HEK293 (cell line): ENCODE results near the gene PKIB.
"Not testable (repeated sequence)": the region's sequence is repeated elsewhere in the genome, so short reads cannot be mapped to it uniquely, and the experiment has no call there.

ENCODE experiments used
- CTCF ChIA-PET: fragments of 350-600 bp; formaldehyde crosslinking; extraction: SDS; loops from one replicate; lab custom pipeline; 2021; ENCODE audit warnings: antibody characterized with exemption; lab: Yijun Ruan, JAX
- POLR2A ChIA-PET: fragments of 300-600 bp; formaldehyde crosslinking; extraction: SDS; loops from one replicate; lab custom pipeline; 2020; ENCODE audit warnings: antibody characterized with exemption, inconsistent platforms; lab: Yijun Ruan, JAX
- H3K27ac ChIP-seq: fragments of 200-500 bp; sonication (Bioruptor generic); 2 replicates; pipeline ENCODE4 v1.5.1; 2014; ENCODE audit warnings: low read depth, low read length, control low read depth, inconsistent platforms; ENCODE audit errors: extremely low read depth
- H3K36me3 ChIP-seq, 2 experiments: fragments of 200-500 bp in 1 of 2; sonication (Bioruptor generic) in 1 of 2; 1 replicate in 1 of 2; 2 replicates in 1 of 2; pipeline ENCODE4 v1.5.1; 2014 to 2017; ENCODE audit warnings: inconsistent platforms in 2 of 2, low read length in 2 of 2; ENCODE audit not compliant: control insufficient read depth in 2 of 2, insufficient read depth in 1 of 2
- H3K4me1 ChIP-seq: fragments of 200-500 bp; sonication (Bioruptor generic); 2 replicates; pipeline ENCODE4 v1.5.1; 2014; ENCODE audit warnings: mild to moderate bottlenecking, low read length, inconsistent platforms; ENCODE audit not compliant: control insufficient read depth, insufficient read depth
- H3K4me3 ChIP-seq: 2 replicates; pipeline ENCODE4 v1.5.1; 2011; ENCODE audit warnings: low read depth, mild to moderate bottlenecking, control low read depth, low read length, moderate library complexity
- H3K9me3 ChIP-seq: fragments of 200-500 bp; sonication (Bioruptor generic); 2 replicates; pipeline ENCODE4 v1.5.1; 2014; ENCODE audit warnings: low read depth, low read length, inconsistent platforms; ENCODE audit not compliant: control insufficient read depth, insufficient read depth
- BCL11A ChIP-seq: fragments of 450-650 bp; formaldehyde crosslinking; IDR thresholded peaks from 2 replicates; pipeline ENCODE4 v1.5.1; 2016; ENCODE audit warnings: low read depth, missing biosample characterization, missing genetic modification characterization
- WT1 ChIP-seq: fragments of 450-650 bp; formaldehyde crosslinking; IDR thresholded peaks from 2 replicates; pipeline ENCODE4 v1.5.1; 2016; ENCODE audit warnings: missing biosample characterization, missing genetic modification characterization
- ZBTB7A ChIP-seq: fragments of 450-650 bp; formaldehyde crosslinking; IDR thresholded peaks from 2 replicates; pipeline ENCODE4 v1.5.1; 2016; ENCODE audit warnings: low read depth, missing biosample characterization, missing genetic modification characterization
- ZBTB8A ChIP-seq: fragments of 450-650 bp; formaldehyde crosslinking; IDR thresholded peaks from 2 replicates; pipeline ENCODE4 v1.5.1; 2016; ENCODE audit warnings: missing biosample characterization, missing genetic modification characterization
- ZFP69B ChIP-seq: fragments of 450-650 bp; formaldehyde crosslinking; IDR thresholded peaks from 2 replicates; pipeline ENCODE4 v1.5.1; 2016; ENCODE audit warnings: missing biosample characterization, missing genetic modification characterization
- ZNF10 ChIP-seq: fragments of 450-650 bp; formaldehyde crosslinking; IDR thresholded peaks from 2 replicates; pipeline ENCODE4 v1.5.1; 2017; ENCODE audit warnings: missing biosample characterization, missing genetic modification characterization
- ZNF132 ChIP-seq: fragments of 450-650 bp; formaldehyde crosslinking; IDR thresholded peaks from 2 replicates; pipeline ENCODE4 v1.5.1; 2017; ENCODE audit warnings: missing biosample characterization, missing genetic modification characterization, borderline replicate concordance
- ZNF133 ChIP-seq: fragments of 450-650 bp; formaldehyde crosslinking; IDR thresholded peaks from 2 replicates; pipeline ENCODE4 v1.5.1; 2016; ENCODE audit warnings: missing biosample characterization, missing genetic modification characterization
- ZNF24 ChIP-seq: fragments of 450-650 bp; formaldehyde crosslinking; IDR thresholded peaks from 2 replicates; pipeline ENCODE4 v1.5.1; 2016; ENCODE audit warnings: missing biosample characterization, missing genetic modification characterization
- ZNF266 ChIP-seq: fragments of 450-650 bp; formaldehyde crosslinking; IDR thresholded peaks from 2 replicates; pipeline ENCODE4 v1.5.1; 2016; ENCODE audit warnings: missing biosample characterization, missing genetic modification characterization, low read depth
- ZNF311 ChIP-seq: fragments of 450-650 bp; formaldehyde crosslinking; IDR thresholded peaks from 2 replicates; pipeline ENCODE4 v1.5.1; 2017; ENCODE audit warnings: missing biosample characterization, missing genetic modification characterization, borderline replicate concordance
- ZNF549 ChIP-seq: fragments of 450-650 bp; IDR thresholded peaks from 2 replicates; pipeline ENCODE4 v1.5.1; 2018; ENCODE audit warnings: missing biosample characterization, missing genetic modification characterization, mild to moderate bottlenecking, inconsistent platforms, moderate library complexity
- ZNF555 ChIP-seq: fragments of 450-650 bp; formaldehyde crosslinking; conservative IDR thresholded peaks from 2 replicates; pipeline ENCODE4 v1.5.1; 2017; ENCODE audit warnings: missing biosample characterization, mild to moderate bottlenecking, missing genetic modification characterization, inconsistent platforms
- ZNF837 ChIP-seq: fragments of 450-650 bp; formaldehyde crosslinking; IDR thresholded peaks from 2 replicates; pipeline ENCODE4 v1.5.1; 2016; ENCODE audit warnings: missing biosample characterization, missing genetic modification characterization
- TF ChIP-seq, protein P1 (sequence below): fragments of 450-650 bp; formaldehyde crosslinking; IDR thresholded peaks from 2 replicates; pipeline ENCODE4 v1.5.1; 2017; ENCODE audit warnings: missing biosample characterization, missing genetic modification characterization
- TF ChIP-seq, protein P2 (sequence below): fragments of 450-650 bp; formaldehyde crosslinking; IDR thresholded peaks from 2 replicates; pipeline ENCODE4 v1.5.1; 2016; ENCODE audit warnings: missing biosample characterization, missing genetic modification characterization
- TF ChIP-seq, protein P3 (sequence below): fragments of 450-650 bp; formaldehyde crosslinking; IDR thresholded peaks from 2 replicates; pipeline ENCODE4 v1.5.1; 2016; ENCODE audit warnings: missing biosample characterization, missing genetic modification characterization
- TF ChIP-seq, protein P4 (sequence below): fragments of 450-650 bp; formaldehyde crosslinking; IDR thresholded peaks from 2 replicates; pipeline ENCODE4 v1.5.1; 2016; ENCODE audit warnings: missing biosample characterization, missing genetic modification characterization

Gene PKIB

DNA sequence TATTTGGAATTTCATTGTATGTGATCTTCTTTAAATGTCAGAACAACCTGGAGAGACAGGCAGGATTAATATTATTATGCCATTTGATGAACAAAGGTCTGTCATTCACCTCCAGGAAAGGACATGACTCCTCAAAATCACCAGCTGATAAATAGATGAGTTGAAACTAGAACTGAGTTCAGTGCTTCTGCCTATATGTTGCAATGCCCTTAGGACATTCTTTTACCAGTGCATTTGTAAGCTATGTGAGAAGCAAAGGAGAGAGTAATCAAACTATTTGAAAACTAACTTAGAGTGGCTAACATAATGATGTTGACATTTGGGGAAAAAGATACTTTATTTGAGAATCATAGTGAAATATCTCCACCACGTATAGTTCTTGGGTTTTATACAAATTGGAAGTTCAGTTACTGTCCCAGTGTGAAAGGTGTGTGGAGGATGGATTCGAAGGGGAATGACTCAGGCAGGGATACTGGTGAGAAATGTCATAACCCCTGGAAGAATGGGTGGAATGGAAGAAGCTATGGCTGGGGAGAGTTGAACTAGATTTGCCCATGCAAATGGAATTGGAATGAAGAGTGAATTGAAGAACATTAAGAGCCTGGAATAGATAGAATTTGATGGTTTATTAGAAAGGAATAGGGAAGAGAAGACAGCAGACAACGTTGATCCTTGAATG is 21.5 kb downstream of the PKIB start:
- H3K4me1 ChIP-seq = no peaks in the 10 kb centered on the region
- H3K9me3 ChIP-seq = no peaks in the 10 kb centered on the region
- H3K36me3 ChIP-seq = no peaks in the 10 kb centered on the region; a peak in 1 of 3 replicates
- CTCF ChIA-PET = interaction anchor here (1.1 to 1.6 kb wide), 2 partner anchors 16 to 98 kb away, joined by 3 read pairs; no protein-coding TSS in a partner anchor
- no peak for TF ChIP-seq ZNF132 (tag by site-specific recombination)
- TF ChIP-seq, all 188 proteins: peak for 0
- Histone ChIP-seq H3K27ac (no peak overlapping the region), H3K4me3 (no peak overlapping the region)
- POLR2A ChIA-PET = no interaction called here

DNA sequence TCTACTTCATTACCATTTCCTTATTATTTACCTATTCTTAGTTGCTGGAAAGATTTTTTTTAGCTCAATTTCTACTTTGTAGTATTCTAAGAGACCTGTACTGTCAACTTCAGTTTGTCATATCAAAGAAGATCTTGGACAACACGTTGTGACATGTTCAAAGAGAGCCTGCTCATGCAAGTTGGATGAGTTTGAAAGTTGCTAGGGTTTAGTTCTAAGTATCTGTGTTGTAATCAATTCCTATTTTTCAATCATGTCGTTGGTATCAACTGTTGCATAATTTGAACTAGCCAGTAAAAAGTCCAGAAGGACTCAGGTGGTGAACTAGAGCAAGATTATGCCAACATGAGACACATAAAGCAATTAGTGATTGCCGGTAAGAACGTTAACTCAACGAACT is 30.2 kb downstream of the PKIB start:
- TF ChIP-seq, protein P1, sequence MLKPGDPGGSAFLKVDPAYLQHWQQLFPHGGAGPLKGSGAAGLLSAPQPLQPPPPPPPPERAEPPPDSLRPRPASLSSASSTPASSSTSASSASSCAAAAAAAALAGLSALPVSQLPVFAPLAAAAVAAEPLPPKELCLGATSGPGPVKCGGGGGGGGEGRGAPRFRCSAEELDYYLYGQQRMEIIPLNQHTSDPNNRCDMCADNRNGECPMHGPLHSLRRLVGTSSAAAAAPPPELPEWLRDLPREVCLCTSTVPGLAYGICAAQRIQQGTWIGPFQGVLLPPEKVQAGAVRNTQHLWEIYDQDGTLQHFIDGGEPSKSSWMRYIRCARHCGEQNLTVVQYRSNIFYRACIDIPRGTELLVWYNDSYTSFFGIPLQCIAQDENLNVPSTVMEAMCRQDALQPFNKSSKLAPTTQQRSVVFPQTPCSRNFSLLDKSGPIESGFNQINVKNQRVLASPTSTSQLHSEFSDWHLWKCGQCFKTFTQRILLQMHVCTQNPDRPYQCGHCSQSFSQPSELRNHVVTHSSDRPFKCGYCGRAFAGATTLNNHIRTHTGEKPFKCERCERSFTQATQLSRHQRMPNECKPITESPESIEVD (tag by site-specific recombination) = no peak
- TF ChIP-seq ZNF133 (tag by site-specific recombination) (no peak), ZNF837 (tag by site-specific recombination) (no peak), ZNF10 (tag by site-specific recombination) (no peak), ZNF266 (tag by site-specific recombination) (no peak), ZNF24 (no peak), ZFP69B (tag by site-specific recombination) (no peak), ZNF311 (tag by site-specific recombination) (no peak), ZNF132 (tag by site-specific recombination) (no peak), ZNF549 (no peak), ZNF555 (tag by site-specific recombination) (no peak), ZBTB7A (no peak), WT1 (tag by site-specific recombination) (no peak)
- TF ChIP-seq, protein P2, sequence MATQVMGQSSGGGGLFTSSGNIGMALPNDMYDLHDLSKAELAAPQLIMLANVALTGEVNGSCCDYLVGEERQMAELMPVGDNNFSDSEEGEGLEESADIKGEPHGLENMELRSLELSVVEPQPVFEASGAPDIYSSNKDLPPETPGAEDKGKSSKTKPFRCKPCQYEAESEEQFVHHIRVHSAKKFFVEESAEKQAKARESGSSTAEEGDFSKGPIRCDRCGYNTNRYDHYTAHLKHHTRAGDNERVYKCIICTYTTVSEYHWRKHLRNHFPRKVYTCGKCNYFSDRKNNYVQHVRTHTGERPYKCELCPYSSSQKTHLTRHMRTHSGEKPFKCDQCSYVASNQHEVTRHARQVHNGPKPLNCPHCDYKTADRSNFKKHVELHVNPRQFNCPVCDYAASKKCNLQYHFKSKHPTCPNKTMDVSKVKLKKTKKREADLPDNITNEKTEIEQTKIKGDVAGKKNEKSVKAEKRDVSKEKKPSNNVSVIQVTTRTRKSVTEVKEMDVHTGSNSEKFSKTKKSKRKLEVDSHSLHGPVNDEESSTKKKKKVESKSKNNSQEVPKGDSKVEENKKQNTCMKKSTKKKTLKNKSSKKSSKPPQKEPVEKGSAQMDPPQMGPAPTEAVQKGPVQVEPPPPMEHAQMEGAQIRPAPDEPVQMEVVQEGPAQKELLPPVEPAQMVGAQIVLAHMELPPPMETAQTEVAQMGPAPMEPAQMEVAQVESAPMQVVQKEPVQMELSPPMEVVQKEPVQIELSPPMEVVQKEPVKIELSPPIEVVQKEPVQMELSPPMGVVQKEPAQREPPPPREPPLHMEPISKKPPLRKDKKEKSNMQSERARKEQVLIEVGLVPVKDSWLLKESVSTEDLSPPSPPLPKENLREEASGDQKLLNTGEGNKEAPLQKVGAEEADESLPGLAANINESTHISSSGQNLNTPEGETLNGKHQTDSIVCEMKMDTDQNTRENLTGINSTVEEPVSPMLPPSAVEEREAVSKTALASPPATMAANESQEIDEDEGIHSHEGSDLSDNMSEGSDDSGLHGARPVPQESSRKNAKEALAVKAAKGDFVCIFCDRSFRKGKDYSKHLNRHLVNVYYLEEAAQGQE (tag by site-specific recombination) = no peak
- ChIA-PET CTCF (no interaction called here), POLR2A (no interaction called here)
- Histone ChIP-seq H3K4me1 (no peaks in the 10 kb centered on the region), H3K4me3 (no peak overlapping the region), H3K9me3 (no peaks in the 10 kb centered on the region), H3K27ac (no peak overlapping the region), H3K36me3 (no peaks in the 10 kb centered on the region)

DNA sequence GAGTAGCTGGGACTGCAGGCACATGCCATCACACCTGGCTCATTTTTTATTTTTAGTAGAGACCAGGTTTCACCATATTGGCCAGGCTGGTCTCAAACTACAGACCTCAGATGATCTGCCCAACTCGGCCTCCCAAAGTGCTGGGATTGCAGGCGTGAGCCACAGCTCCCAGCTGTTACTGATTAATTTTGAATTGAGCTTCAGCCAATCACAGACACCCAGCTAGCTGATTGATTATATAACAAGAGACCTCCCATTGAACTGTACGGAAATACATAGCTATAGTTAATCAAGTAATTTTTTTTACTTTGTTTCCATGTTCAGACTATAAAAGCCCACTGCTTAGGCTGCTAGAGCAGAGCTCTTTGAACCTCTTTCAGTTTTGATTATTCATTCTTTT is 31.6 kb downstream of the PKIB start:
- no peak overlapping the region for H3K4me3 ChIP-seq
- no peaks in the 10 kb centered on the region for H3K9me3 ChIP-seq
- TF ChIP-seq BCL11A (tag by site-specific recombination) (no peak), ZBTB8A (tag by site-specific recombination) (no peak)
- TF ChIP-seq, protein P3, sequence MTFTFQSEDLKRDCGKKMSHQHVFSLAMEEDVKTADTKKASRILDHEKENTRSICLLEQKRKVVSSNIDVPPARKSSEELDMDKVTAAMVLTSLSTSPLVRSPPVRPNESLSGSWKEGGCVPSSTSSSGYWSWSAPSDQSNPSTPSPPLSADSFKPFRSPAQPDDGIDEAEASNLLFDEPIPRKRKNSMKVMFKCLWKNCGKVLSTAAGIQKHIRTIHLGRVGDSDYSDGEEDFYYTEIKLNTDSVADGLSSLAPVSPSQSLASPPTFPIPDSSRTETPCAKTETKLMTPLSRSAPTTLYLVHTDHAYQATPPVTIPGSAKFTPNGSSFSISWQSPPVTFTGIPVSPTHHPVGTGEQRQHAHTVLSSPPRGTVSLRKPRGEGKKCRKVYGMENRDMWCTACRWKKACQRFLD (tag by site-specific recombination) = no peak
- TF ChIP-seq, protein P4, sequence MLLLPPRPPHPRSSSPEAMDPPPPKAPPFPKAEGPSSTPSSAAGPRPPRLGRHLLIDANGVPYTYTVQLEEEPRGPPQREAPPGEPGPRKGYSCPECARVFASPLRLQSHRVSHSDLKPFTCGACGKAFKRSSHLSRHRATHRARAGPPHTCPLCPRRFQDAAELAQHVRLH = no peak
- H3K27ac ChIP-seq = no peak overlapping the region
- H3K36me3 ChIP-seq = no peaks in the 10 kb centered on the region
- ChIA-PET CTCF (interaction anchor here (0.6 to 0.8 kb wide), 3 partner anchors 8 to 153 kb away, joined by 3 to 4 read pairs (median 3); no protein-coding TSS in a partner anchor), POLR2A (interaction anchor here (1.2 kb wide), 1 partner anchor 147 kb away, joined by 3 read pairs; the partner anchor contains the start of gene SMPDL3A)
- no peaks in the 10 kb centered on the region for H3K4me1 ChIP-seq

DNA sequence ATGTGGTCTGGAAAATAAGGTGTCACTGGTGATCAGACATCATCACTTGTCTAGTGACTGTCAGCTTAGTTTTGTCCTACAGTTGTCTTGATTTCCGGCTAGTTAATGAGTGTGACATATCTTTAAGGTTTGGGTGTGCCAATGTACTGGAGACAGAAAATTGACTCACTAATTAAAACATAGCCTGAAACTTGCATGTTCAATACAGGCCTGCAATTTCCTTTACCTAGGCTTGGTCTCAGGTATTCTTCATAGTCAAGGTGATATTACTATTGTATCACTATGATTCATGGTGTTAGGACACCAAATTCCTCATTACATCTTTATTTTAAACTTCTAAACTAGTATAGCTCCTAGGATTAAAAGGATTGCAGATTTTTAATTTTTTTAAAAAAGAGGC is 32.4 kb downstream of the PKIB start:
- H3K4me3 ChIP-seq, H3K36me3 ChIP-seq, H3K27ac ChIP-seq, H3K4me1 ChIP-seq, CTCF ChIA-PET, H3K9me3 ChIP-seq: not testable (repeated sequence)
- POLR2A ChIA-PET = interaction anchor here (1.2 kb wide), 1 partner anchor 146 kb away, joined by 3 read pairs; the partner anchor contains the start of gene SMPDL3A
